ENCODE data around the gene ARHGEF28.
A peak's percentile ranks its signal among the peaks of the same experiment; 100 is the strongest.

ARHGEF28 gene

DNA sequence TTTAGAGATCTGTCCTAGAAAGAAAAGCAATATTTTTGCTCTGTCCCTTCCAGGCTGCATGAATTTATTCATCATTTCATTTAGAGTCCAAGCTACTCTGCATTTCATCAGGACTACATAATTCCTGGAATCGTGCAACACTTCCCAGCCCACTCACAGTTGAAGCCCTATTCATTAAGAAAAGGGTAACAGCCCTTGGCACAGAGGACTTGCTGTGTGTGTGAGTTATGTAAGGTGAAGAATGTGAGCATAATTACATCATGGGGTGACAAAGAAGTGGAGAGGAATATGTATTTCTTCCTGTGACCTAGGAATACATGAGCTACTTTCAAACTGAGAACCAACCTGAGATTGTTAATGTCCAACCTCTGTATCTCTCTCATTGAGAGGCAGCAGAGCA is 317.4 kb downstream of the ARHGEF28 start:
- TF ChIP-seq, protein P1, sequence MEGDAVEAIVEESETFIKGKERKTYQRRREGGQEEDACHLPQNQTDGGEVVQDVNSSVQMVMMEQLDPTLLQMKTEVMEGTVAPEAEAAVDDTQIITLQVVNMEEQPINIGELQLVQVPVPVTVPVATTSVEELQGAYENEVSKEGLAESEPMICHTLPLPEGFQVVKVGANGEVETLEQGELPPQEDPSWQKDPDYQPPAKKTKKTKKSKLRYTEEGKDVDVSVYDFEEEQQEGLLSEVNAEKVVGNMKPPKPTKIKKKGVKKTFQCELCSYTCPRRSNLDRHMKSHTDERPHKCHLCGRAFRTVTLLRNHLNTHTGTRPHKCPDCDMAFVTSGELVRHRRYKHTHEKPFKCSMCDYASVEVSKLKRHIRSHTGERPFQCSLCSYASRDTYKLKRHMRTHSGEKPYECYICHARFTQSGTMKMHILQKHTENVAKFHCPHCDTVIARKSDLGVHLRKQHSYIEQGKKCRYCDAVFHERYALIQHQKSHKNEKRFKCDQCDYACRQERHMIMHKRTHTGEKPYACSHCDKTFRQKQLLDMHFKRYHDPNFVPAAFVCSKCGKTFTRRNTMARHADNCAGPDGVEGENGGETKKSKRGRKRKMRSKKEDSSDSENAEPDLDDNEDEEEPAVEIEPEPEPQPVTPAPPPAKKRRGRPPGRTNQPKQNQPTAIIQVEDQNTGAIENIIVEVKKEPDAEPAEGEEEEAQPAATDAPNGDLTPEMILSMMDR (IDR thresholded peaks at IDR 0.05; ENCODE audit: control insufficient read depth, insufficient read depth, low read depth, low read length, missing control alignments), result no peak
- DNase-seq (ENCODE audit: low read depth), result no peak
- no peak overlapping the region for H3K4me3 ChIP-seq (ENCODE audit: control insufficient read depth, low read depth, low read length)

GRCh38 chr5:73944581-73944980 is 318.6 kb downstream of the ARHGEF28 start:
- TF ChIP-seq, protein P1 (IDR thresholded peaks at IDR 0.05; ENCODE audit: control insufficient read depth, insufficient read depth, low read depth, low read length, missing control alignments), result no peak
- no peak overlapping the region for H3K4me3 ChIP-seq (ENCODE audit: control insufficient read depth, low read depth, low read length)
- no peak for DNase-seq (ENCODE audit: low read depth)

GRCh38 chr5:73945505-73945904 is 319.5 kb downstream of the ARHGEF28 start:
- TF ChIP-seq, protein P1 (IDR thresholded peaks at IDR 0.05; ENCODE audit: control insufficient read depth, insufficient read depth, low read depth, low read length, missing control alignments), result peak; percentile 35
- no peak overlapping the region for H3K4me3 ChIP-seq (ENCODE audit: control insufficient read depth, low read depth, low read length)
- DNase-seq (ENCODE audit: low read depth), result no peak

- H3K4me3 ChIP-seq (ENCODE audit: control insufficient read depth, low read depth, low read length), result no peak overlapping the region
- TF ChIP-seq, protein P1 (IDR thresholded peaks at IDR 0.05; ENCODE audit: control insufficient read depth, insufficient read depth, low read depth, low read length, missing control alignments), result no peak
- DNase-seq (ENCODE audit: low read depth), result no peak
These were observed 320.3 kb downstream of the ARHGEF28 start for GRCh38 chr5:73946278-73946677.

- TF ChIP-seq, protein P1 (IDR thresholded peaks at IDR 0.05; ENCODE audit: control insufficient read depth, insufficient read depth, low read depth, low read length, missing control alignments), result no peak
- no peak overlapping the region for H3K4me3 ChIP-seq (ENCODE audit: control insufficient read depth, low read depth, low read length)
- no peak for DNase-seq (ENCODE audit: low read depth)
These were observed 321.1 kb downstream of the ARHGEF28 start for GRCh38 chr5:73946919-73947602.

DNA sequence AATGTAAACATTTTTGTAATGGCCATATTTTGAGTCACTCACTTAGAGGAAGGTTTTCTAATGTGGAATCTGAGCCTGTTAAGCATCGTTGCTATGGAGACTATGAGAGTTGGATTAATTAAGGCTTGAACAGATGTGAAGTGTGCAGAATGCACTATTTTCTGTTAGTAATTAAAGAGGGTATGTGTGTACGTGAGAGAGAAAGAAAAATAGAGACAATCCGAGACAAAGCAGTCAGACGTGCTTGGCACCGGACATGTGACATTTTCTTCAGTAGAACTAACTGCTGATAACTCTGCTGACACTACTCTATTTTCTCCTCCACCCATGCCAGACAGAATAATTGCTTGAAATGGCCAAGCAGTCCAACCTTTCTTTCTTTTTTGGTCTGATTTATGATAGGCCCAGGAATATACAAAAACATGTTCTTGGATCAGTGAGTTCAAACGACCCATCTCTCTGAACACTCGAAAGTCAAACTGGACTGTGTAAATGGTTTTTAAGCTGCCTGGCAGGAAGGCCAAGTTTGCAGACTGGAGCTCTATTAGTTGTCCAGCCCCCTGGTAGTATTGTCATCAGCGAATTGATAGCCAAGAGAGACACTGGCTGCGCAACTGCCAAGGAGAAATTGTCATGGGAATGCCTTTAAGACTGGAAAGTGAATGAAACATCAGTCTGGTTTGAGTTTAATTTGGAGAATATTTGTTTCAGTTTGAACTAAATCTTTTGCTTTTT is 322.1 kb downstream of the ARHGEF28 start:
- DNase-seq (ENCODE audit: low read depth), result no peak
- no peak overlapping the region for H3K4me3 ChIP-seq (ENCODE audit: control insufficient read depth, low read depth, low read length)
- TF ChIP-seq, protein P1 (IDR thresholded peaks at IDR 0.05; ENCODE audit: control insufficient read depth, insufficient read depth, low read depth, low read length, missing control alignments), result no peak
